ENCODE measurements around the gene MINK1.

MINK1 gene

DNA sequence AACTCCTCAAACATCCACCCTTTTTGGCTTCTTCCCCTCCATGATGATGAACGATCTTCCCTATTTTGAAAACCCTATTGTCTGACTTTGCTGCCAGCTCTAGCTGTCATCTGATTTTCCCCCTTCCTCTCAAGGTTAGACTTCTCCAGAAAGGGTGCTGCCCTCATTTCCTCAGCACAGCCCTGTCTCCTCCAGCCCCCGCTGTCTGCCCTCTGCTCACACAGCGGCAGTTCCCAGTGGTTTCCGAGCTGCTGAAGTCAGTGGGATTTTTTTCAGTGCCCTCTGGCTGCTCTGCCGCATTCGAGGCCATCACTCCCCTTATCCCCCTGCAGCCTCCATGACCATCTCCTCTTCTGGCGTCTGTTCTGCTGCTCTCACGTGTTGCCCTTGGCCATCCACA lies 39.6 kb downstream of the MINK1 start:
- no peak for DNase-seq (ENCODE audit: low read depth)

DNA sequence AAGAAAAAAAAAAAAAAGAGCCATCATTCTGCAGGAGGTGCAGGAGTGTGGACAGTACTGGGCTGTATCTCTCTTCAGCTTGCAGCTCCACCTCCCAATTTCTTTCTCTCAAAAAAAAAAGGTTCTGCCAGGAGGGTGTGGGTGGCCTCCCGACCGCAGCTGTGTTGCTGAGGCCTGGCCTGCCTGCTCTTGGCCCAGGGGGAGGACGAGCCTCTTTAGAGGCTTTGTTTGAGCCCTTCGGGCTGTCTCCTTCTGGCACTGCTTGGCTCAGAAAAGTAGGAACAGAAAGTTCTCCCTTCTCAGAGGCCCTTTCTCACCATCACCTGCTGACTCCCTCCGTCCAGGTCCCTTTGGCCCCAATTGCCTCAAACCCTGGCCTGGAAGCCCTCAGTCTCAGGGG lies 43.9 kb downstream of the MINK1 start:
- DNase-seq (ENCODE audit: low read depth): no peak

DNA sequence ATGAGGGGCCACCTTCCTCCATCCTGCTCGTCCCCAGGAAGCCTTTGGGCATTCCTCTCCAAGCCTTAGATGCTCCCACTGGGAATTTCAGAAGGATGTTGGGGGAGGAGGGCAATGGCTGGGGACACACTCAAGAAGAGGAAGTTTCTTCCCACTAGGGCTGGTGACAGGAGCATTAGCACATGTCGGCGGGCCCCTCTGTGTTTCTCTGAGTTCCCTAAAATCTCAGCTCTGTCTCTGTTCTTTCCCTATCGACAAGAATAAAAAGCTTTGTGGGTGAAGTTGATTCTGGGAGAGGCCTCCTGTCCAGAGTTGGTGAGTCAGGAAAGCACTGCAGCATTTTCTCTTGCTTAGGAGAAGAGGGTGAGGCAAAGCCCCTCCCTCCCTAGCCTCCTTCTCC lies 46.5 kb downstream of the MINK1 start:
- no peak for DNase-seq (ENCODE audit: low read depth)

DNA sequence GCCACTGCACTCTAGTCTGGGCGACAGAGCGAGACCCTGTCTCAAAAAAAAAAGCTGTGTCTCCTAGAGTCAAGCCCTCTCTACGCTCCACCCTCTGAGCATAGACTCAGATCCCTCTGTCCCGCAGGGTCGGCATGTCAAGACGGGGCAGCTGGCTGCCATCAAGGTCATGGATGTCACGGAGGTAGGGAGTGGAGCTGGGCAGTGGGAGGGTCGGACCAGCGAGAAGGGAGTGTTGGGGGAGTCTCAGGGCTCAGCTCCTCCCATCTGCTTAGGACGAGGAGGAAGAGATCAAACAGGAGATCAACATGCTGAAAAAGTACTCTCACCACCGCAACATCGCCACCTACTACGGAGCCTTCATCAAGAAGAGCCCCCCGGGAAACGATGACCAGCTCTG lies 47.7 kb downstream of the MINK1 start:
- DNase-seq (ENCODE audit: low read depth): no peak

DNA sequence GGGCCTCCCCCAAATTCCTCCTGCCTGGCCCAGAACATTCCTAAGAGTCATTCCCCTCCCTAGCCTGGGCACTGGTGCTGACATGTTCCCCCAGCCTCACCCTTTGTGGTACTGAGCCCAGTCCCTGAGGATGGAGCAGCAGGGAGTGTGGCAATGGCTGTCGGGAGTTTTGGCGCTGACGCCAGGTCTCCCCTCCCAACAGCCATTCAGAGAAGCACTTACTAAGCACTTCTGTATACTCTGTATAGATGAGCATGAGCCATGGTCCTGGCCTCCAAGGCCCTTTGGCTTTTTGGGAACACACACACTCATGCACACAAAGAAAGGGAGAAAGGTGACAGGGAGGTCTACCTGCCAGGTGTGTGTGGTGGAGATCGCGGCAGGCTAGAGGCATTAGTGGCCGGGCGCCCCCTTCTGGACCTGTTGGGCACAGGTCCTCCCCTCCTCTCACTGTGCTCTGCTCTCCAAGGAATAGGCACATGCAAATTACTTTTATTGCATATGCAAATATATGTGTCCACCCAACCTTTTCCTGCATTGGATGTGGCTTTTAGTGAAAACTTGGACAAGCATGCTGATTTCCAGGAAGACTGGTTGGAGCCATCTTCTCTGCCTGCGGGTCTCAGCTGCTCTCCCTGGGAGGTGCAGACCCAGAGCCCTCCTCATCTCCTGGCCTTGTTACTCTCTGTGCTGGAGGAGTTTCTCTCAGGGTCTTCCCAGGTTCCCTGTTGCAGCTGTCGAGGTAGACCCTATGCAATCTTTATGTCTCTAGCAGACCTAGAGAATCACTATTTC lies 48.8 kb downstream of the MINK1 start:
- peak; percentile 37 for DNase-seq (ENCODE audit: low read depth)

DNA sequence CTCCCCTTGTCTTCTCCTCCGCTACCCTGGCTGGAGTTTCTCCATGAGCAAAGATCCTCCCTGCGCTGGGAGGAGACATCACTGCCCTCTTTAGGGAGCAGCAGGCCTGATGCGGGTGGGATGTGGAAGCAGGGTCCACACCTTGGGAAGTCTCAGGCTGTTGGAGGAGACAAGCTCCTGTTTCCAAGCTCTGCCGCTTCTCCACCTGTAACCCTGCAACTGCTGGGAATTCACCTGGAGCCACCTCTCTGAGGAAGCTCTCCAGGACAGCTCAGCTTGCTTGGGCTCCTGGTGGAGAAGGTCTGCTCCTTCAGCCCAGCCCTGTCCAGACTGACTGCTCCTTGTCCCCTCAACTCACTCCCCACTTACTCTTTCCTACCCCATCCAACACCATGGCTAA lies 51.3 kb downstream of the MINK1 start:
- no peak for DNase-seq (ENCODE audit: low read depth)

DNA sequence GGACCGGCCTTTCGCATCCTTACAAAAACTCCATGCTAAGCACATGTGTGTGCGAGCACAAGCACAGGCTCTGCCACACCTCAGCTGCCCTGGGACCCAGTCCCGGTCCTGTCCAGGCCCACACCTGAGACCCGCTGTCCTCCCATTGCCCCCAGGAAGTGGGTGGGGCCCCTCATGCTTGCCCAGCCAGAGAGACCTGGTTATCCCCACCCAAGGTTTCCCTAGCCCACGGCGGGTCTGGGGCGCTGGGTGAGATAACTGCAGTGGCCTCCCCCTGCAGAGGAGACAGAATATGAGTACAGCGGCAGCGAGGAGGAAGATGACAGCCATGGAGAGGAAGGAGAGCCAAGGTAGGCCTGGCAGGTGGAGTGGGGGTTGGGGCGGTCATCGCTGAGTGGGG lies 53.7 kb downstream of the MINK1 start:
- no peak for DNase-seq (ENCODE audit: low read depth)

DNA sequence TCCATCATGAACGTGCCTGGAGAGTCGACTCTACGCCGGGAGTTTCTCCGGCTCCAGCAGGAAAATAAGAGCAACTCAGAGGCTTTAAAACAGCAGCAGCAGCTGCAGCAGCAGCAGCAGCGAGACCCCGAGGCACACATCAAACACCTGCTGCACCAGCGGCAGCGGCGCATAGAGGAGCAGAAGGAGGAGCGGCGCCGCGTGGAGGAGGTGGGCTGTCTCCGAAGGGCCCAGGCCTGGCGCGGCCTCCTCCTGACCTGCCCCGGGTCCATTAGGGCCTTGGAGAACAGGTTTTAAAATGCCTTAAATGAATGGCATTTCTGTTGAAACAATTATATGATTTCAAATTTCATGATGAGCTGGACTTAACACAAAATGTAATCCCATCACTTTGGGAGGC lies 54.4 kb downstream of the MINK1 start:
- DNase-seq (ENCODE audit: low read depth): no peak

DNA sequence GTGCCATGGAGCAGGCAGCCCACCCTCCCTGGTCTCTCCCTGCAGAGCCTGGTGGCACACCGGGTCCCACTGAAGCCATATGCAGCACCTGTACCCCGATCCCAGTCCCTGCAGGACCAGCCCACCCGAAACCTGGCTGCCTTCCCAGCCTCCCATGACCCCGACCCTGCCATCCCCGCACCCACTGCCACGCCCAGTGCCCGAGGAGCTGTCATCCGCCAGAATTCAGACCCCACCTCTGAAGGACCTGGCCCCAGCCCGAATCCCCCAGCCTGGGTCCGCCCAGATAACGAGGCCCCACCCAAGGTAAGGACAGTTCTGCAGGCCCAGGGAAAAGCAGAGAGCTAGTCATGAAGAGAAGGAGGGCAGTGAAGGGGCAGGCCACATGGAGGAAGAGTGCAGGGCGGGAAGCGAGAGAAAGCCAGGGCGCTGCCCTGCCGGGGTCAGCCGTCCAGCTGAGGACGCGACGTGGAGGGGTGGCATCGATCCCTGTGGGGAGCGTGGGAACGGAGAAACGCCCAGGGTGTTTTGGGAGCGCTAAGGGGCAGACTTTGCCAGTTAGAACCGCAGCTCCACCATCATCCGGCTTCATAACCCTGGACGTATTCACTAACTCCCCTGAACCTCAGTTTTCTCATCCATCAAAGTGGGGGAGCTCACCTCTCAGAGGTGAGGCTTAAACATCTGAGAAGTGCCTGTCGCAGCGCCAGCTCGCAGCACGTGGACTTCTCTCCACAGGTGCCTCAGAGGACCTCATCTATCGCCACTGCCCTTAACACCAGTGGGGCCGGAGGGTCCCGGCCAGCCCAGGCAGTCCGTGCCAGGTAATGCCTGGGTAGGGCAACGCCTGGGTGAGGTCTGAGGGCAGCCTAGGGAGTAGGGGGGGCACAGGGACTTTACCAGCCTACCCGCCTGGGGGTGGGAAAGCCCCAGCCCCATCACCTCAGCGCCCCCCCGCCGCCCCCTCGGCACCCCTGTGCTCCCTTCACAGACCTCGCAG lies 58.6 kb downstream of the MINK1 start:
- no peak for DNase-seq (ENCODE audit: low read depth)

DNA sequence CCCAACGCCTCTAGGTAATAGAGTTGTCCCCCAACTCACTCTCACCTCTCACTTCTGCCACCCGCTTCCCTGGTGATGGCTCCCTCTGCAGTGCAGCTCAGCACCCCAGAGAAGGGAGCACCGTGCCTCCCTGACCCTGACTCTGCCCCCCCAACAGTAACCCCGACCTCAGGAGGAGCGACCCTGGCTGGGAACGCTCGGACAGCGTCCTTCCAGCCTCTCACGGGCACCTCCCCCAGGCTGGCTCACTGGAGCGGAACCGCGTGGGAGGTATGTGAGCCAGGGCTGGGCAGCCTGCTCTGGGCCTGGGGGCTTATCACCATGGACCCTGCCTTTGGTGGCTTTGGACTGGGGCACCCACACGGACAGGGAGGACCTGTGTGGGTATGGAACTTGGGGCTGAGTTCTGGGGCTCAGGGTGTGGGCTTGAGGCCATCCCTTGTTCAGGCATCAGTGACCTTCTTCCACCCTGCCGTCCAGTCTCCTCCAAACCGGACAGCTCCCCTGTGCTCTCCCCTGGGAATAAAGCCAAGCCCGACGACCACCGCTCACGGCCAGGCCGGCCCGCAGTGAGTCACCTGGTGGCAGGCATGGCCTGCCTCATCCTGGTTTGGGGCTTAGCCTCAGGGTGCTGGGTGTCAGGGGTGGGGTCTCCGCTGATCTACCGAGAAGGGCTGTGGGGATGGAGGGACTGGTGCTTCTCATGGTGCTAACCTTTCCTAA lies 59.5 kb downstream of the MINK1 start:
- DNase-seq (ENCODE audit: low read depth): no peak

DNA sequence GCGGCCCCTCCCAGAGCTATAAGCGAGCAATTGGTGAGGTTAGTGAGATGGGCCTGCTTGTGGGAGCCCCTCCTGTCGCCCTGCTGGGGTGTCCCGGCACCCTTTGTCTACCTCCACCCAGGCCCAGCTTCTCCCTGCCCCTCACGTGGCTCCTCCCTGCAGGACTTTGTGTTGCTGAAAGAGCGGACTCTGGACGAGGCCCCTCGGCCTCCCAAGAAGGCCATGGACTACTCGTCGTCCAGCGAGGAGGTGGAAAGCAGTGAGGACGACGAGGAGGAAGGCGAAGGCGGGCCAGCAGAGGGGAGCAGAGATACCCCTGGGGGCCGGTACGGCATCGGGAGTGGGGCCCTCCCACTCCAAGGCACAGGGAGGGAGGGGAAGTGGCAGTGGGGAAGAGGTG lies 60.1 kb downstream of the MINK1 start:
- DNase-seq (ENCODE audit: low read depth): no peak

DNA sequence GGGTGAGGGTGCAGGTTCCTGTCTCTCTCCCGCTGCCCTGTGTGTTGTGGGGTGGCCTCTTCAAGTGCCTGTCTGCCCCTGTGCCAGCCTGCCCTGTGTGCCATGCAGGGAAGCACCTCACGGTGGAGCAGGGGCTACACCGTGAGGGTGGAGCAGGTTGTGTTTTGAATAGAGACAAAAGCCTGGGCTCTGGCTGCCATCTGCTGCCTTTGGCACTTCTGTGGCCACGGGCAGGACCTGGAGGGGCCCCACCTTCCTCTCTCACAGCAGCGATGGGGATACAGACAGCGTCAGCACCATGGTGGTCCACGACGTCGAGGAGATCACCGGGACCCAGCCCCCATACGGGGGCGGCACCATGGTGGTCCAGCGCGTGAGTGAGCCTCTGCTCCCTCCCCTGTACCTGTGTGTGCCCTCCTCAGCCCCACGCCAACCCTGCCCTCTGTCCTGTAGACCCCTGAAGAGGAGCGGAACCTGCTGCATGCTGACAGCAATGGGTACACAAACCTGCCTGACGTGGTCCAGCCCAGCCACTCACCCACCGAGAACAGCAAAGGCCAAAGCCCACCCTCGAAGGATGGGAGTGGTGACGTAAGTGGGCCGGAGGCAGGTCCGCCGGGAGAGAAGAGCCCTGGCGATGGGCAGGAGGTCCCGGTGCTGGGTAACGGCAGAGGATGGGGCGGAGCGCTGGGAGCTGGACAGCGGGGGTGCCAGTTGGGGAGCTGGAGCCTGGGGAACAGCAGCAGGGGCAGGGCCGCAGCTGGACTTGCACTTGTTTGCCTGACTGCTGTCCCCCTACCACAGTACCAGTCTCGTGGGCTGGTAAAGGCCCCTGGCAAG lies 60.8 kb downstream of the MINK1 start:
- no peak for DNase-seq (ENCODE audit: low read depth)

DNA sequence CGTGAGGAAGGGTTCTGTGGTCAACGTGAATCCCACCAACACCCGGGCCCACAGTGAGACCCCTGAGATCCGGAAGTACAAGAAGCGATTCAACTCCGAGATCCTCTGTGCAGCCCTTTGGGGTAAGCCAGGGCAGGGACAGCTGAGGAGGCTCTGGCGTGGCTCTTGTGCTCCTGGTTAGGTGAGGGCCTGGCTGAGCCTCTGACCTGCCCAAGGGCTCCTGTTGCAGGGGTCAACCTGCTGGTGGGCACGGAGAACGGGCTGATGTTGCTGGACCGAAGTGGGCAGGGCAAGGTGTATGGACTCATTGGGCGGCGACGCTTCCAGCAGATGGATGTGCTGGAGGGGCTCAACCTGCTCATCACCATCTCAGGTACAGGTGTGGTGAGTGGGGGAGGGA lies 62.0 kb downstream of the MINK1 start:
- DNase-seq (ENCODE audit: low read depth): no peak

DNA sequence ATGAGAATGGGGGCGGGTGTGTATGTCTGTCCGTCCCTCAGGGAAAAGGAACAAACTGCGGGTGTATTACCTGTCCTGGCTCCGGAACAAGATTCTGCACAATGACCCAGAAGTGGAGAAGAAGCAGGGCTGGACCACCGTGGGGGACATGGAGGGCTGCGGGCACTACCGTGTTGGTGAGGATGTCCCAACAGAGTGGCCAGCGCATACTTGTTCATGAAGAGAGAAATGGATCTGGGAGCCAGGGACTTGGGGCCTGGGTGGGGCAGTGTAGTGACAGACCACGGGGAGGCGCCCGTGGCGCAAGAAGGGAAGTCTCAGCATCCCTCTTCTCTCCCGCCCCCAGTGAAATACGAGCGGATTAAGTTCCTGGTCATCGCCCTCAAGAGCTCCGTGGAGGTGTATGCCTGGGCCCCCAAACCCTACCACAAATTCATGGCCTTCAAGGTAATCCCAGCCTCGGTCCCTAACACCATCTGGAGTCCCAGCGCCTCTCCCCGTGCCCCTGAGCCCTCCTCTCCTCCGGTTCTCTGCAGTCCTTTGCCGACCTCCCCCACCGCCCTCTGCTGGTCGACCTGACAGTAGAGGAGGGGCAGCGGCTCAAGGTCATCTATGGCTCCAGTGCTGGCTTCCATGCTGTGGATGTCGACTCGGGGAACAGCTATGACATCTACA lies 62.7 kb downstream of the MINK1 start:
- DNase-seq (ENCODE audit: low read depth): no peak

DNA sequence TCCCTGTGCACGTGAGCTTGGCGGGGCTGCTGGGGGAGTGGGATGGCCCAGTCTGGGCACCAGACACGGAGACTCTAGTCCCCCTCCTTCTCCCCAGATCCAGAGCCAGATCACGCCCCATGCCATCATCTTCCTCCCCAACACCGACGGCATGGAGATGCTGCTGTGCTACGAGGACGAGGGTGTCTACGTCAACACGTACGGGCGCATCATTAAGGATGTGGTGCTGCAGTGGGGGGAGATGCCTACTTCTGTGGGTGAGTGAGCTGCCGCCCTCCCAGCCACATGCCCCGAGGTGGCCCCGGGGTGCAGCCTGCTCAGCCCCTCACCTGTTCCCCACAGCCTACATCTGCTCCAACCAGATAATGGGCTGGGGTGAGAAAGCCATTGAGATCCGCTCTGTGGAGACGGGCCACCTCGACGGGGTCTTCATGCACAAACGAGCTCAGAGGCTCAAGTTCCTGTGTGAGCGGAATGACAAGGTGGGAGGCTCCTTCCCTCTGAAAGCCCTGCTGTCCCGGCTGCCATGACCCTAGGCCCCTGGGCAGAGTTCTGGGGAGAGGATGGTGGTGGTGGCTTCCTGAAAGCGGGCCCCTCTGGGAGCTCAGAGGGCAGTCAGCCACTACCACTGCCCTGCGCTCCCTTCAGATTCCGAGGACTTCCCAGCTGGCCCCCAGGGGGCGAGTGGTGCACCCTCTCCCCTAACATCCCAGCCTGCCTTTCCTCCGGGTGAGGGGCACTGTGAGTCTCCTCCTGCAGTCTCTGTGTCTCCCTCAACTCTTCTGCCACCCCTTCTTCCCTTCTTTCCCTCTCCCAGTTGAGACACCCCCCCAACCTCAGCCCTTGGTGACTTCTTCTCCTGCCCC lies 63.4 kb downstream of the MINK1 start:
- no peak for DNase-seq (ENCODE audit: low read depth)

DNA sequence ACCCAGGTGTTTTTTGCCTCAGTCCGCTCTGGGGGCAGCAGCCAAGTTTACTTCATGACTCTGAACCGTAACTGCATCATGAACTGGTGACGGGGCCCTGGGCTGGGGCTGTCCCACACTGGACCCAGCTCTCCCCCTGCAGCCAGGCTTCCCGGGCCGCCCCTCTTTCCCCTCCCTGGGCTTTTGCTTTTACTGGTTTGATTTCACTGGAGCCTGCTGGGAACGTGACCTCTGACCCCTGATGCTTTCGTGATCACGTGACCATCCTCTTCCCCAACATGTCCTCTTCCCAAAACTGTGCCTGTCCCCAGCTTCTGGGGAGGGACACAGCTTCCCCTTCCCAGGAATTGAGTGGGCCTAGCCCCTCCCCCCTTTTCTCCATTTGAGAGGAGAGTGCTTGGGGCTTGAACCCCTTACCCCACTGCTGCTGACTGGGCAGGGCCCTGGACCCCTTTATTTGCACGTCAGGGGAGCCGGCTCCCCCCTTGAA lies 64.1 kb downstream of the MINK1 start:
- no peak for DNase-seq (ENCODE audit: low read depth)

DNA sequence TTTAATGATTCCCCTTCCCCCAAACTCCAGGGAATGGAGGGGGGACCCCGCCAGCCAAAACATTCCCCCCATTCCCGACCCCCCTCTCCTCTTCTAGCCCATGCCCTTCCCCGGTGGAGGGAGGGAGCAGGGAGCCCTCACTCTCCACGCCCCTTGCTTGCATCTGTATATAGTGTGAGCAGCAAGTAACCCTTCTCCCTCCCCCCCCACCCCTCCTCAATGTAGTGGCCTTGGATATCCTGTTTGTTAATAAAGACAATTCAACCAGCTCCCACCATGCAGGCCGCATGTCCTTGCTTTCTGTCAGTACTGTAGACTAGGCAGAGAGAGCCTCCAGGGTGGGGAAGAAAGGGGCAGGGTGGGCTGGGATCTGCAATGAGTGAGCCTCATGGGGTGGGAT lies 64.6 kb downstream of the MINK1 start:
- DNase-seq (ENCODE audit: low read depth): no peak

DNA sequence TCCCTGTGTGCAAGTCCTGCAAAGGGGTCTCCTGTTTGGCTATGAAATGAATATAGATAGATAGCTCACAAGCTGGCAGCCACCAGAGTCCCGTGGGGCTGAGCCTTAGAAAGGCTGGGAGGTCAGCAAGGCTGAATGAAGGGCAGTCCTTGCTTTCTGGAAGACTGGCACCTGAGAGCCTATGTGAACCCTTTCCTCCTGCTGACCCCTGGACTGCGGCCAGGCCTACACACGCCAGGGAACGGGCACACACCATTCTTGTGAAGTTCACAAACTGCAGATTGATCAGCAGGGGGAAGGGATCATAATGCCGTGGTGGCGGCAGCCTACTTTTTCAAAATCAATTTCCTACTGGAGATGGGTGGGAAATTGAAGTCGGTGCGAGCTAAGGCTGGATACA lies 65.2 kb downstream of the MINK1 start:
- DNase-seq (ENCODE audit: low read depth): no peak

DNA sequence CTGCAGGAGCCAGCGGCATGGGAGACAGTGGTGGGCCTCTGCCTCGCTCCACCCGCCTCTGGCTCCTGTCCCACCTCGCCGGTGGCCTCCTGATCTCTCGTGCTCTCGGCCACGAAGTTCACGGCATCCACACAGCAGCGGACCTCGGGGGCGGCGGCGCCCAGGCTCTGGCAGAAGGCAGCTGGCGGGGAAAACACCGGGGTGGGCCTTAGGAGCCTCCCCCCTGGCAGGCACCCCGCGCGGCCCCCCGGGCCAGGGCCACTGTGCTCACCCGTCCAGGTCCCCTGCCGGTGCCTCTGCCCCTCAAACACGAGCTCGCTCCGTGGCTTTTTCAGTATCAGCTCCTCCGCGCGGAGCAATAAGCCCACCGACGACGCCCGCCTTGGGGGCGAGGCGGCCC lies 65.8 kb downstream of the MINK1 start:
- DNase-seq (ENCODE audit: low read depth): no peak

All from amniotic epithelial cell (primary cell).